HCT116 (cell line): ENCODE data around the gene TNPO2. TPM values are rescaled to one million over a fixed set of nuclear protein-coding genes. Genes with fewer than 3 reads are reported as not detected.

Experiments used
- ATAC-seq: fragments of 200-7000 bp; cut with Tn5 transposase; 2 replicates; pipeline ENCODE4 v1.9.1; 2020; ENCODE audit warnings: mild to moderate bottlenecking, moderate library complexity
- Bru-seq: library from RNA; stranded (reverse); fragments of 400-500 nt; gene quantifications from one replicate; lab custom pipeline; 2021; lab: Mats Ljungman, UMichigan
- BruChase-seq, 2 experiments: library from RNA; stranded (reverse); fragments of 400-500 nt; gene quantifications; one replicate each; lab custom pipeline; 2021; lab: Mats Ljungman, UMichigan
- BruUV-seq: library from RNA; stranded (reverse); fragments of 400-500 nt; replicated peaks from 2 replicates; lab custom pipeline; 2021; lab: Mats Ljungman, UMichigan
- CTCF ChIA-PET: fragments of 300-600 bp; sonication (Branson Sonifier 250); formaldehyde crosslinking; loops from one replicate; lab custom pipeline; 2021; ENCODE audit warnings: antibody characterized with exemption; lab: Charles Lee
- POLR2A ChIA-PET: fragments of 300-600, 350-600 bp; sonication (Branson Sonifier 250); formaldehyde crosslinking; loops from one replicate; lab custom pipeline; 2021; ENCODE audit warnings: antibody characterized with exemption; lab: Charles Lee
- RAD21 ChIA-PET, 2 experiments: fragments of 300-600 bp; sonication (Branson Sonifier 250); formaldehyde crosslinking; loops; one replicate each; lab custom pipeline; 2023; ENCODE audit warnings: low total read pairs in 2 of 2; ENCODE audit not compliant: uncharacterized antibody in 2 of 2, unreplicated experiment in 2 of 2, low non-redundant PET in 1 of 2; lab: Charles Lee
- DNase-seq: peaks from one replicate; pipeline ENCODE4 v3.0.0-alpha.2; 2010; ENCODE audit warnings: low read depth, low spot score
- H2AFZ ChIP-seq: fragments of 200-600 bp; shearing (Covaris generic), sonication (generic); 2 replicates; pipeline ENCODE4 v1.6.1; 2017; ENCODE audit warnings: low read depth, mixed run types, mixed read lengths, antibody characterized with exemption, low read length; ENCODE audit not compliant: poor library complexity, severe bottlenecking
- H3K27ac ChIP-seq: 2 replicates; pipeline ENCODE4 v1.5.1; 2012; ENCODE audit warnings: low read depth, low read length
- H3K27me3 ChIP-seq: fragments of 200-600 bp; sonication (generic); 2 replicates; pipeline ENCODE4 v1.6.1; 2016; ENCODE audit warnings: mixed run types, low read length, mixed read lengths; ENCODE audit not compliant: insufficient read depth
- H3K36me3 ChIP-seq, 2 experiments: fragments of 200-500 bp in 1 of 2; fragments of 200-600 bp in 1 of 2; sonication (Bioruptor generic) in 1 of 2; sonication (generic) in 1 of 2; 2 replicates each; pipeline versions ENCODE4 v1.5.1 to v1.6.1; 2014 to 2016; ENCODE audit warnings: low read length in 2 of 2, inconsistent platforms in 1 of 2, mixed read lengths in 1 of 2, mixed run types in 1 of 2; ENCODE audit not compliant: insufficient read depth in 2 of 2, control insufficient read depth in 1 of 2
- H3K4me1 ChIP-seq, 2 experiments: fragments of 200-600 bp in 1 of 2; sonication (generic) in 1 of 2; 2 replicates each; pipeline versions ENCODE4 v1.5.1 to v1.6.1; 2012 to 2017; ENCODE audit warnings: low read length in 2 of 2, inconsistent platforms in 1 of 2, mild to moderate bottlenecking in 1 of 2, mixed read lengths in 1 of 2, mixed run types in 1 of 2, moderate library complexity in 1 of 2; ENCODE audit not compliant: insufficient read depth in 2 of 2, control insufficient read depth in 1 of 2
- H3K4me2 ChIP-seq: fragments of 200-600 bp; sonication (generic); 2 replicates; pipeline ENCODE4 v1.6.1; 2017; ENCODE audit warnings: mixed run types, low read length, mixed read lengths
- H3K4me3 ChIP-seq, 2 experiments: fragments of 200-600 bp in 1 of 2; sonication (generic) in 1 of 2; replicated peaks in 1 of 2; 2 replicates each; pipeline ENCODE4 v1.5.1; 2011 to 2016; ENCODE audit warnings: low read length in 2 of 2, control low read depth in 1 of 2, low read depth in 1 of 2, mild to moderate bottlenecking in 1 of 2, mixed read lengths in 1 of 2, mixed run types in 1 of 2
- H3K79me2 ChIP-seq: fragments of 200-600 bp; sonication (generic); 2 replicates; pipeline ENCODE4 v1.6.1; 2017; ENCODE audit warnings: mild to moderate bottlenecking, mixed run types, low read length, moderate library complexity, mixed read lengths; ENCODE audit not compliant: insufficient read depth
- H3K9ac ChIP-seq: fragments of 200-600 bp; sonication (generic); 2 replicates; pipeline ENCODE4 v1.6.1; 2016; ENCODE audit warnings: low read length, mixed read lengths
- H3K9me2 ChIP-seq: fragments of 200-600 bp; sonication (generic), shearing (Covaris generic); 2 replicates; pipeline ENCODE4 v1.6.1; 2017; ENCODE audit warnings: mixed run types, mild to moderate bottlenecking, moderate library complexity; ENCODE audit not compliant: insufficient read depth
- H3K9me3 ChIP-seq, 2 experiments: fragments of 200-500 bp in 1 of 2; fragments of 200-600 bp in 1 of 2; sonication (Bioruptor generic) in 1 of 2; sonication (generic) in 1 of 2; 2 replicates each; pipeline ENCODE4 v1.6.1; 2014 to 2017; ENCODE audit warnings: low read length in 2 of 2, mixed read lengths in 2 of 2, inconsistent platforms in 1 of 2, low read depth in 1 of 2, mild to moderate bottlenecking in 1 of 2, mixed run types in 1 of 2, moderate library complexity in 1 of 2; ENCODE audit not compliant: control insufficient read depth in 1 of 2, insufficient read depth in 1 of 2
- H4K20me1 ChIP-seq: fragments of 200-600 bp; sonication (generic), shearing (Covaris generic); 2 replicates; pipeline ENCODE4 v1.6.1; 2017; ENCODE audit warnings: mixed run types, mild to moderate bottlenecking, moderate library complexity; ENCODE audit not compliant: insufficient read depth
- CEBPB ChIP-seq: IDR thresholded peaks from 2 replicates; pipeline ENCODE4 v1.6.1; 2012; ENCODE audit warnings: low read depth
- FOSL1 ChIP-seq: IDR thresholded peaks from 2 replicates; pipeline ENCODE4 v1.6.1; 2012; ENCODE audit warnings: low read depth
- JUND ChIP-seq: IDR thresholded peaks from 2 replicates; pipeline ENCODE4 v1.6.1; 2012
- MAX ChIP-seq: IDR thresholded peaks from 2 replicates; pipeline ENCODE4 v1.6.1; 2012
- POLR2A ChIP-seq: IDR thresholded peaks from 2 replicates; pipeline ENCODE4 v1.7.0; 2011; ENCODE audit warnings: borderline replicate concordance; ENCODE audit not compliant: insufficient read depth, insufficient read length; ENCODE audit errors: extremely low read depth
- POLR2AphosphoS5 ChIP-seq: IDR thresholded peaks from 2 replicates; pipeline ENCODE4 v1.6.1; 2011; ENCODE audit warnings: mild to moderate bottlenecking, low read depth, low read length, moderate library complexity
- RAD21 ChIP-seq: IDR thresholded peaks from 2 replicates; pipeline ENCODE4 v1.6.1; 2012; ENCODE audit warnings: low read depth, mild to moderate bottlenecking
- SRF ChIP-seq: IDR thresholded peaks from 2 replicates; pipeline ENCODE4 v1.6.1; 2012; ENCODE audit warnings: low read depth
- TCF7L2 ChIP-seq: IDR thresholded peaks from 2 replicates; pipeline ENCODE4 v1.7.0; 2011; ENCODE audit warnings: borderline replicate concordance, inconsistent platforms; ENCODE audit not compliant: insufficient read depth, insufficient read length; ENCODE audit errors: extremely low read depth
- intact Hi-C: fragments of 100-400 bp; cut with micrococcal nuclease; formaldehyde crosslinking; loops from 2 replicates; pipeline ENCODE4 v1.10.0; 2022
- long read RNA-seq: library from polyadenylated mRNA; unstranded; transcript quantifications from one replicate; pipeline ENCODE4 v2.0.0, GENCODE V29; 2021; ENCODE audit not compliant: unreplicated experiment
- polyA plus RNA-seq: library from polyadenylated mRNA; unstranded; fragments of >200 nt; gene quantifications from 2 replicates; pipeline ENCODE4 v1.2.1, GENCODE V29; 2012; ENCODE audit warnings: missing spikeins
- total RNA-seq: library from RNA; stranded (reverse); gene quantifications from one replicate; pipeline ENCODE4 v1.2.1, GENCODE V29; 2021; ENCODE audit not compliant: unreplicated experiment

TNPO2 gene
- total RNA-seq: 81.8 TPM
- polyA plus RNA-seq: 57.5 and 67.0 TPM in 2 replicates
- Bru-seq, nascent RNA: percentile 76 among the genes with signal in this experiment
- BruChase-seq, experiment 1, labeled RNA remaining after a 6-hour chase: percentile 94 among the genes with signal in this experiment
- BruChase-seq, experiment 2, labeled RNA remaining after a 2-hour chase: percentile 92 among the genes with signal in this experiment
- long read RNA-seq, partial matches to known transcripts: 3 of 43 reads
- long read RNA-seq, other reads (novel, unspliced or antisense): 40 of 43 reads

GRCh38 chr19:12723641-12724426 is at the start of gene TNPO2:
Gene TNPO2 (minus strand): TSS chr19:12723932. CDS start chr19:12720977, 2,955 bp downstream.
- H3K36me3 ChIP-seq: peaks cover 8 to 19% of the 10 kb centered on the region in 2 experiments; a peak in 3 of 4 replicates
- no peaks in the 10 kb centered on the region for H3K9me3 ChIP-seq
- peak within 1 kb of the TSS; percentile 78 for H3K4me2 ChIP-seq
- CTCF ChIA-PET: interaction anchor here (1.2 to 3.0 kb wide), 3 partner anchors 10 to 124 kb away, joined by 4 to 17 read pairs (median 6); partner anchors contain the start of gene TRIR
- TF ChIP-seq MAX (peak; percentile 89), CEBPB (no peak)
- TF ChIP-seq, all 23 proteins: peak for 1
- H3K27me3 ChIP-seq: no peaks in the 10 kb centered on the region
- H3K4me3 ChIP-seq: peak within 1 kb of the TSS; percentile 82 to 93
- no peak within 1 kb of the TSS for H2AFZ ChIP-seq
- peak within 1 kb of the TSS; percentile 88 for H3K27ac ChIP-seq
- H3K9ac ChIP-seq: peak within 1 kb of the TSS; percentile 93
- RAD21 ChIA-PET: interaction anchor here in 1 of 2 experiments (0.6 kb wide), 1 partner anchor 146 kb away, joined by 4 read pairs; no protein-coding TSS in a partner anchor
- POLR2A ChIA-PET: interaction anchor here (1.5 to 3.9 kb wide), 3 partner anchors 10 to 68 kb away, joined by 8 to 32 read pairs (median 23); partner anchors contain the start of genes DHPS and JUNB
- peak; percentile 24 for DNase-seq
- H3K79me2 ChIP-seq: peaks cover 48% of the 10 kb centered on the region
- H3K4me1 ChIP-seq: peaks cover 0 to 38% of the 10 kb centered on the region in 2 experiments; a peak in 3 of 4 replicates
- H3K9me2 ChIP-seq: no peaks in the 10 kb centered on the region
- peak; percentile 35 for ATAC-seq
- no TSS peak for BruUV-seq
- no peaks in the 10 kb centered on the region for H4K20me1 ChIP-seq
- intact Hi-C loops: no loop called here

- Histone ChIP-seq H3K9me2 (no peaks in the 10 kb centered on the region), H3K9me3 (no peaks in the 10 kb centered on the region), H3K4me3 (no peak overlapping the region), H4K20me1 (no peaks in the 10 kb centered on the region), H3K27ac (no peak overlapping the region), H3K27me3 (no peaks in the 10 kb centered on the region), H3K4me2 (no peak overlapping the region), H3K79me2 (peaks cover 6% of the 10 kb centered on the region; the same call in 1 of the 2 replicates), H3K36me3 (peaks cover 0 to 9% of the 10 kb centered on the region in 2 experiments; a peak in 2 of 4 replicates), H3K9ac (no peak overlapping the region), H2AFZ (no peak overlapping the region), H3K4me1 (peaks cover 26 to 45% of the 10 kb centered on the region in 2 experiments)
- intact Hi-C loops: no loop called here
- DNase-seq: no peak
- CTCF ChIA-PET: interaction anchor here (0.8 to 0.9 kb wide), 2 partner anchors 12 to 14 kb away, joined by 3 to 5 read pairs; no protein-coding TSS in a partner anchor
- POLR2A ChIA-PET: interaction anchor here (8.8 kb wide), 1 partner anchor 21 kb away, joined by 172 read pairs; the partner anchor contains the start of gene JUNB
- no peak for ATAC-seq
- no TSS peak for BruUV-seq
- TF ChIP-seq RAD21 (no peak), POLR2AphosphoS5 (no peak), CEBPB (no peak), FOSL1 (no peak), MAX (no peak), POLR2A (no peak), JUND (no peak), TCF7L2 (no peak), SRF (no peak)
- RAD21 ChIA-PET: no interaction called here
These were observed 48.6 kb upstream of the TNPO2 start for GRCh38 chr19:12772323-12772722.
